ENCODE data around the gene PINLYP.
"Not testable (repeated sequence)": the region's sequence is repeated elsewhere in the genome, so short reads cannot be mapped to it uniquely, and the experiment has no call there.

PINLYP gene

DNA sequence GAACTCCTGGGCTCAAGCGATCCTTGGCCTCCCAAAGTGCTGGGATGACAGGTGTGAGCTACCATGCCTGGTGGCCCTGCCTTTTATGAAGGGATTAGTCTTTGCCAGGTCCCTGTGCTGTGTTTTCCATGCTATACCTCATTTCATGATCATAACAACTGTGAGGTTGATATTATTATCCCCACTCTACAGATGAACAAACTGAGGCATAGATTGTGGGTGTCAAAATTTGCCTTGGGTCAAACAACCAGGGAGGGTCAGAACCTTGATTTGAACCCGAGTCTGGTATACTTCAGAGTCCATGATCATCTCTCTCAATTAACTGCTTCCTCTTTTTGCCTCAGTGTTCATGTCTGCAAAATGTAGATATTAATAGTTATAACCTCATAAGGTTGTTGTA, 6.9 kb downstream of the PINLYP start:
- no peak for DNase-seq (ENCODE audit: low read depth)

DNA sequence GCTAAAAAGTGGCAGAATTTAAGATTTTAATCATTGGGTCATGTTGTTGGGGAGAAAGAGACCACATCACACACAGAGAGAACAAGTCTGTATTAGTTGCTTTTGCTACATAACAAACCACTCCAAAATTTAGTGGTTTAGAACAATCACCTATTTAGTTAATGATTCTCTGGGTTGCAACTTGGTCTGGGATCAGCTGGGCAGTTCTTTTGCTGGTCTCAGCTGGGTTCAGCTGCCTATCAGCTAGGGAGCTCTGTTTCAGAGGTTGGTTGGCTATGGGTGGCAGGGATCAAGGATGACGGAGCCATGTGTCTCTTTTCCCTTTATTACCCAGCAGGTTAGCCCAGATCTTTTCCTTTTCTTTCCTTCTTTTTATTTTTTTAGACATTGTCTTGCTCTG, 8.9 kb downstream of the PINLYP start:
- no peak for DNase-seq (ENCODE audit: low read depth)

DNA sequence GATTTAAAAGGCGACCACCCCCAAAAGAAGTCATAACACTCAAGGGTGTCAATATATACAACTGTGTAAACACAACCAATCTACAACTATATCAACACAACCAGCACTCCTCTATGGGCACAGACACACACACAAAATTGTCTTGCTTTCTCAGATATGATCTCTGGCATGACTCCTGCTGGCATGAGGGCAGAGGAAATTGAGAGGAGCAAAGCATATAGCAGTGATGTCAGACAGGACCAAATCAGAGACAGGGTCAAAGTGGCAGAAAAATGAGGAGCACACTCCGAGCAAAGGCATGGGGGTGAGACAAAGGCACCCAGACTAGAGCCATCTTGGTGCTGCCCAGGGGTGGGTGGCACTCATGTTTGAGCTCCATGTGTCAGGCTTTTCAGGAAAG, 10.7 kb downstream of the PINLYP start:
- no peak for DNase-seq (ENCODE audit: low read depth)

DNA sequence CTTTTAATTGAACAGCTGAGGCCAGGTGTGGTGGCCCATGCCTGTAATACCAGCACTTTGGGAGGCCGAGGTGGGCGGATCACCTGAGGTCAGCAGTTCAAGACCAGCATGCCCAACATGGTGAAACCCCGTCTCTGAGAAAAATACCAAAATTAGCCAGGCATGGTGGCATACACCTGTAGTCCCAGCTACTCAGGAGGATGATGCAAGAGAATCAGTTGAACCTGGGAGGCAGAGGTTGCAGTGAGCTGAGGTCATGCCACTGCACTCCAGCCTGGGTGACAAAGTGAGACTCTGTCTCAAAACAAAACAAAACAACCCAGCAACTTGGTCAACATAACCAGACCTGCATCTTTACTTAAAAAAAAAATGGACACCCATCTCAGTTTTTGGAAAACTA, 11.4 kb downstream of the PINLYP start:
- not testable (repeated sequence) for DNase-seq (ENCODE audit: low read depth)

DNA sequence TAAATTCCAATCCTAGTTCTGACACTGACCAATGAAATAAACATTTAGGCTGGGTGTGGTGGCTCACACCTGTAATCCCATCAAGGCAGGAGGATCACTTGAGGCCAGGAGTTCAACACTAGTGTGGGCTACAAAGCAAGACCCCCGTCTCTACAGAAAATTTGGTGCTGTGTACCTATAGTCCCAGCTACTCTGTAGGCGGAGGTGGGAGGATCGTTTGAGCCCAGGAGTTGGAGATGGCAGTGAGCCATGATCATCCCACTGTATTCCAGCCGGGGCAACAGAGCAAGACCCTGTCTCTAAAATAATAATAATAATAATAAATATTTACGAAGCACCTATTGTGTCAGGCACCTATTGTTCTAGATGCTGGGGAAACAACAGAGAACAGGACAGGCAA, 13.7 kb downstream of the PINLYP start:
- DNase-seq (ENCODE audit: low read depth): no peak

DNA sequence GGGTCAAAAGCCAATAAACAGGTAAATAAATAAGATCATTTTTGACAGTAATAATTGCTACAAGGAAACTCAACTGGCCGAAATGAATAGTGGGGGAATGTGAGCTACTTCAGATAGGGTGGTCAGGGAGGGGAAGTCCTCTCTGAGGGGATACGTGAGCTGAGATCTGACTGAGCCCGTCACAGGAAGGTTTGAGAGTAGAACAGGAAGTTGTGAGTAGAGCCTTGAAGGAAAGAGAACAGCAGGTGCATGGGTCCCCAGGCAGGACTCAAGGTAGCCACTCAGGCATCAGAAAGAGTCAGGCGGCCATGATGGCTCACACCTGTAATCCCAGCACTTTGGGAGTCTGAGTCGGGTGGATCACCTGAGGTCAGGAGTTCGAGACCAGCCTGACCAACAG, 14.1 kb downstream of the PINLYP start:
- no peak for DNase-seq (ENCODE audit: low read depth)

DNA sequence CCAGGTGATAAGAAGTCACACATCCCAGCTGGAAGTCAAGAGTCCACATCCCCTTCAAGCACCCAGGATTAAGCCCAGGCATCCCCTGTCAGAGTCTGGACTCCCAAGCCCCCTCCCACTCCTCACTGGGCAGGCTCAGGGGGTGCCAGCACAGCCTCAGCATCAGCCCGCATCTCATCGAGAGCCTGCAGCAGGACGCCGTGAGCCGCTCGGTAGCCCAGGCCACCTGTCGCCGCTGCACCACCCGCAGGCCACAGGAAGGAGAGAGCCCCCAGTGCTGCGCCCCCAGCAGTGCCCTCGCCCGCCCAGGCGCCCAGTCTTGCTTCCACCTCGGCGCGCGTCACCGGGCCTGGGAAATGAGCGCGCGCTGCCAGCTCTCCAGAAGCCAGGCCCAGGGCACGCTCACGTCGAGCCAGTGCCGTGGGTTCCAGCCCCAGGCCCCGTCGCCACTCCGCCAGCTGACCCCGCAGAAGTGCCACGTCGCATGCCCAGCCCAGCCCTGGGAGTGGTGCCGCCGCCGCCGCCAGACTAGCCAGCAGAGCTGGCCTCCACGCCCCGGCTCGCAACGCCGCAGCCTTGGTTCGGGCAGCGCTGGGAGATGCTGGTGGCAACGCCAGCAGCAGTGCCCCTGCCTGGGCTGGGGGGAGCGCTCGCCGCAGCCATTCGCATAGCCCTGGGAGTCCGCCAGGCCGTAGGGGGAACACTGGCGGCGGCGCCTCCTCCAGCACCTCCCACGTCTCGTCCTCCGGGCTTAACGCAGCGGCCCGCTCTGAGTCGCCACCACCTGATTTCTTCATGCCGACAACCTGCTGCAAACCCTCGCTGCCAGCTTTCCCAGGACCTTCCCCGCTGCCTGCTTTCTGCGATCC, 16.5 kb downstream of the PINLYP start:
- DNase-seq (ENCODE audit: low read depth): no peak

DNA sequence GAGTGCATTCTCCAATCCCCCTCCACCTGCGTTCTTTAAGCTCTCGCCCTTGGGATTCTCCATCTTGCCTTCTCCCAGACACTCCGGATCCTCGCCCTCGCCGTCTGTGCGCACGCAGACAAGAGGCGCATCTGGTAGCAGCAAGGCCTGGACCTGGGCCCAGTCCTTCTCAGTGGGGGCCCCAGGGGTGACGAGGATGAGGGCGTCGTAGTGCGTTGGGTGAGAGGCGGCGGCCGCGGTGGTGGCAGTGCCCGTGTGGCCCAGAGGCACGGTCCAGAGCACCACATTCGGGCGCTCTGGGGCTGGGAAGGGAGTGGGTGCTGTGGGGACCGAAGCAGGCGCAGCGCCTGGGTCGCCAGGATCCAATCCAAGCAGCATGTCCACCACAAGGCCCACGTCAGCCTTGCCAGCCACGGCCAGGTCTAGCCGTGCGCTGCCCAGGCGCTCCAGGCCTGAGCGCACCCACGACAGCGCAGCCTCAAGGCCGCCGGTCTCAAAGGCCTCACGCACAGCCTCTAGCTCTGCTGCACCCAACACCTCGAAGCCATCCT, 17.3 kb downstream of the PINLYP start:
- no peak for DNase-seq (ENCODE audit: low read depth)

DNA sequence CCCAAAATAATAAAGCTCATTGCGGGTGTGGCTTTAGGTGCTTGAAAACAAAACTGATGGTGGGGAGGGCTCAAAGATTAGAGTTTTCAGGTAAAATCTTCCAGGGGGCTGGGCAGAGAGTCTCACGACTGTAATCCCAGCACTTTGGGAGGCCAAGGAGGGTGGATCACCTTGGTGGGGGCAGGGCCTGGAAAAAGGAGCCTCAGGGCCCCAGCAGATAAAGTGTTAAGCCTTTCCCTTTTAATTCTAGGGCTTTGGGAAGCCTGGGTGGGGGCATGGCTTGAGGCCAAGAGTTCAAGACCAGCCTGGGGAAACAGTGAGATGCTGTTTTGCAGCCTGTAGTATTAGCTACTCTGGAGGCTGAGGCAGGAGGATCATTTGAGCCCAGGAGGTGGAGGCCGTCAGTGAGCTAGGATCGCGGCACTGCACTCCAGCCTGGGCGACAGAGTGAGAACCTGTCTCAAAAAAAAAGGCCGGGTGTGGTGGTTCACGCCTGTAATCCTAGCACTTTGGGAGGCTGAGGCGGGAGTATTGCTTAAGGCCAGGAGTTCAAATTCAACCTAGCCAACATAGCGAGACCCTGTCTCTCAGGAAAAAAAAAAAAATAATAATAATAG, 18.6 kb downstream of the PINLYP start:
- no peak for DNase-seq (ENCODE audit: low read depth)

DNA sequence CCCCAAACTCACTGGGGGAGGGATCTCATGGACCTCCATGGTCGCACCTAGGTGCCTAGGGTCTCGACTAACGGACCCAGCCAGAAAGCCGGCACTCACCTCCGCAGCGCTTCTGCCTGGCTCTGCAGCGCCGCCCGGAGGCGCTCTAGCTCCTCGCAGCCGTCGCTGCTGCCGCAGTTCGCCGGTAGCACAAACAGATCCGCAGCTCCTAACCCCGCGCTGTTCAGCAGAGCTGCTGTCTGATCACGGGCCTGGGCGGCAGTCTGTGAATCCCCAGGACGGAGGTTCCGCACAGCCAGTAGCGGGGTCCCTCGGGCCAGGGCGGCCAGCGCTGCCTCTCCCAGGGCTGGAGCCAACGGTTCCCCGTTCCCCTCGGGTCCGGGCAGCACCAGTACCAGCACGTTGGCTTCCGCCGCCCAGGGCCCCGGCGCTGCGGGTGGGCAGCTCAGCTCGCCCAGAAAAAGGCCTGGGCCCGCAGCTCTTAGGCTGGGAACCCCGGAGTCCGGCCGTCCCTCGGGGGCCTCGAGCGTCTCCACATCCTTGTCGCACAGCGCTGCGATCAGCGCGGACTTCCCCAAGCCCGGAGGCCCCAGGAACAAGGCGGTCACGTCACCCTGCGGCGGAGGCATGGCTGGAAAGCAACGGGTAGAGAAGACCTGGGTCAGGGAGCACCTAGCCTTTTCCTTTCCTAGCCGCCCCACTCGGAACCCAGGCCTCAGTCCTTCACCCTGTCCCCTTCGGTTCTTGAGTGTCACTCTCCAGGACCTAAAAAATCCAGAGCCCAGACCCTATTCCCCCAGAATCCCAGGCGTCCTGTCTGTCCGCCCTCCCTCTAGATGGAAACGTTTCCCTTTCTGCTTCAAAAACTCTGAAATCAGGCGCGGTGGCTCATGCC, 19.4 kb downstream of the PINLYP start:
- peak; percentile 35 for DNase-seq (ENCODE audit: low read depth)

DNA sequence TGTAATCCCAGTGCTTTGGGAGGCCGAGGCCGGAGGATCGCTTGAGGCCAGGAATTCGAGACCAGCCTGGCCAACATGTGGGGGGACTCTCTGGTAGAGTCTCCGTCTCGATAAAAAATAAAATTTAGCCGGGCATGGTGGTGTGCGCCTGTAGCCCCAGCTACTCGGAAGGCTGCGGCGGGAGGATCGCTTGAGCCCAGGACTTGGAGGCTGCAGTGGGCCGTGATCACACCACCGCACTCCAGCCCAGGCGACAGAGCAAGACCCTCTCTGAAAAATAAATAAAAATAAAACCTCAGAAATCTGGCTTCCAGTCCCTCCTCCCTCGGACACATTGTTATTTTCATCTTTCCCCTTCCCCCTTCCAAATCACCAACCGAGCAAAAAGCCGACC, 20.0 kb downstream of the PINLYP start:
- no peak for DNase-seq (ENCODE audit: low read depth)

DNA sequence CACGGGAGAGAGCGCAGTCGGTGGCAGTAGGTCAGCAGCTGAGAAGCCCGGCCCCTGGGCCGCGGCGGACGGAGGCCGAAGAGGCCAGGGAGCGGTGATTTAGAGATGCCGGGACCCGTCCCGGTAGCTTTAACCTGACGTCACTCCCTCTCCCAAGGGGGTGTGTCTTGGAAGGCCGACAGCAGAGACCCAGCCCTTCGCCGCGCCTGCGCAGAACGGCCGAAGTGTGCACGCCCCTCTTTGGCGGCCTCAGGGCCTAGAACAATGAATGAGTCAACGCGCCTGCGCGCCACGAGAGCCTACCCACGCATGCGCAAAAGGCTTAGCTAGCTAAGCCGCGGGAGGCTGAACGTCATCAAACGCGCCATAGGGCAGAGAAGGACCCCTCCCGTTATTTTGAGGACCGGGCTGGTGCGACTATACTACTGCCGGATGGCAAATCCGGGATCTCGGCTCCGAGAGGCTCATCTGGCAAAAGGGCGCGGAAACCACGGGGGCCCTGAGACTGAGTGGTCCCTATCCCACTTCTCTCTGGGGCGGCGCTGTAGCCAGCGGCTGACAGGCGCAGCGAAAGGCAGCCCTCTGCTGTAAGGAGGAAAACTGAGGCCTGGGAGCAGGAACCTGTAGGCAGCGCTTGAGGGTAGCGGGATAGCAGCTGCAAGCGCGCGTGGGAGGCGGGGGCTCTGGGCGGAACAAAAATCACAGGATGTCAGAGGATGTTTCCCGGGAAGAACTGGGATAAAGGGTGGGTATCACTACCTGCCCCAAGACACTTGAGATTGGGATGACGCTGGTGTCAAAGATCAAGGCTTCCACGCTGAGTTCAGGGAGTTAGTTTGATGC, 20.6 kb downstream of the PINLYP start, which contains the start of the genes IRGQ and ZNF576:
TSS of gene IRGQ (minus strand) at position 136 of the 843 bp plus-strand sequence. CDS start 796 bp downstream, outside the sequence.
TSS of gene ZNF576 (plus strand) at position 597 of the 843 bp plus-strand sequence. CDS start 514 bp downstream, outside the sequence.
- peak; percentile 100 for DNase-seq (ENCODE audit: low read depth)

DNA sequence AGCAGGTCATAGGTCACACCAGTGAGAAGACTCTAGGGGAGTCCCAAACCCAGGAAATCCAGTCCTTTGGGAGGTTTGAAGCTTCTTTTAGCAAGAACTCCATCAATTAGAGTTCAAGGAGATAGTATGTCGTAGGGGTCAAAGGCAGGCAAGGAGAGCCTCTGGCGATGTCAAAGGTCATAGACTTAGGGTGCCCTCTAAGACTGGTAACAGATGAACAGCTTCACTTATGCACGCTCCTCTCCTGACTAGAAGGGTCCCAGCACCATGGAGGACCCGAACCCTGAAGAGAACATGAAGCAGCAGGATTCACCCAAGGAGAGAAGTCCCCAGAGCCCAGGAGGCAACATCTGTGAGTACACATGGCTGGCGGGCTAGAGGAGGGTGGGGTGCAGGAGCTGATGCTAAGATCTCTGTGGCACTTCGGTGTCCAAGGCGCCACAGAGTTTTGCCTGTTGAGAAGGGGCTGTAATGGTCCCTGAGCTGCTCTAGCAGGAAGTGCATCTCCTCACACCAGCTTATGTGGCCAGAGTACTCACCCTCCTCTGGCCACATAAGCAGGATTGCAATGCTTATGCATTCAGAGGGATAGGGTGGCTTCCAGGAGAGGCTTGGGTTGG, 21.4 kb downstream of the PINLYP start:
- DNase-seq (ENCODE audit: low read depth): no peak

DNA sequence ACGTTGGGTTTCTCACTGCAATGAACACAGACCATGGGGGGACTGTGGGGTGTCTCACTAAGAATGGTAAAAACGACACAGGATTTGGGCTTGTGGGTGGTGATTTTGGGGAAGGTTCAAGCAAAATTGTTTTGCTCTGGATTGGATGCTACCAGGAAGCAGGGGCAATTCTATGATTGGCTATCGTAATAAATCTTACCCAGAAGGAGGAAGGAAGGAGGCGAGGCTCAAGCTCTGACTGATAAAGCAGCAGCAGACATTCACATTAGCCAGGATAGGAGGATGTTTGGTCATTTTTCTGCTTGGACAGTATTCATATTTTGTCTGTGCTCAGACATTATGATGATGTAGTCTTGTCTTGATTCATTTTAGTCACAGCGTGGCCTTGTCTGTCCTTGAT, 22.3 kb downstream of the PINLYP start:
- DNase-seq (ENCODE audit: low read depth): no peak

DNA sequence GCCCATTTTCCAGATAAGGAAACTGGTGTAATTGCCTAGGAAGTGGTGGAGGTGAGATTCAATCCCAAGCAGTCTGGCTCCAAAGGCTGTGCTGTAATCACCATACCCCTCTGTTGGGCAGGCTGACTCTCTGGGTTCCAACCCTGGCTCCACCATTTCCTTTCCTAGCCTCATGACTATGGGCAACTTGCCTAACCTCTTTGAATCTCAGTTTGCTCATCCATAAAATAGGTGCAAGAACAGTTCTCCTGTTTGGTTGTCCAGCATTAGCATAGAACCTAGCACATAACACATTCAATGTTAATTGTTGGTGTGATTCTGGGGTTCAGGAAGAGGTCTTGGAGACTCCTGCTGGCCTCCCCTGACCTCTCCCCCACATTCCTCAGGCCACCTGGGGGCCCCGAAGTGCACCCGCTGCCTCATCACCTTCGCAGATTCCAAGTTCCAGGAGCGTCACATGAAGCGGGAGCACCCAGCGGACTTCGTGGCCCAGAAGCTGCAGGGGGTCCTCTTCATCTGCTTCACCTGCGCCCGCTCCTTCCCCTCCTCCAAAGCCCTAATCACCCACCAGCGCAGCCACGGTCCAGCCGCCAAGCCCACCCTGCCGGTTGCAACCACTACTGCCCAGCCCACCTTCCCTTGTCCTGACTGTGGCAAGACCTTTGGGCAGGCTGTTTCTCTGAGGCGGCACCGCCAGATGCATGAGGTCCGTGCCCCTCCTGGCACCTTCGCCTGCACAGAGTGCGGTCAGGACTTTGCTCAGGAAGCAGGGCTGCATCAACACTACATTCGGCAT, 23.0 kb downstream of the PINLYP start:
- no peak for DNase-seq (ENCODE audit: low read depth)

DNA sequence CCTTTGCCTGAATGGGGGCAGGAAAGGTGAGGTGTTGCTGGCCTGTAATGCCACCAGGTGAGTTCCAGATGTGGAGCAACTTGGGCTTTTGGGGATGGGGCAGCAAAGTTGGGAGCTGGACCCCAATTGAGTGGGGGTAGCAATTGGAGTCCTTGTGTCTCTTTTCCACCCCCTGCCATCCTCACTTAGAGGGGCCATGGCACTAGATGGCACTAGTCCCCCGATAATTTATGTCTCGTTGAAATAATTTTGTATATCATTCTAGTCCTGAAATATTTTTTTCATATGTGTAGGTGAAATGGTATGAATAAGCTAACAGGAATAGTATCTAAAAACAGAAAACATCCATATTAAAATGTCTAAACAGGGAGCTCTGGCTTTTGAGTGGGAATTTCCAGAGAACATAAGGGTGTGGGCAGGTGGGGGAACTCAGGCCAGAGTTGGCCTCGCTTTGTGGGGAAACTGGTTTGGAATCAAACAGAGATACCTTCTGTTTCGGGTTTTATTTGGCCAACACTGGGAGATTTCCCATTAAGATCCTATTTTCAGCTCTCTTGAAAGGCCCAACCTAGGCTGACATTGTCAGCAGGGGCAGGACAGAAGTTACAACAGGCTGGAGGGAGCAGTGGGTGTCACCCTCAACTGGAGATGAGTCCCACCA, 24.2 kb downstream of the PINLYP start:
- DNase-seq (ENCODE audit: low read depth): no peak

DNA sequence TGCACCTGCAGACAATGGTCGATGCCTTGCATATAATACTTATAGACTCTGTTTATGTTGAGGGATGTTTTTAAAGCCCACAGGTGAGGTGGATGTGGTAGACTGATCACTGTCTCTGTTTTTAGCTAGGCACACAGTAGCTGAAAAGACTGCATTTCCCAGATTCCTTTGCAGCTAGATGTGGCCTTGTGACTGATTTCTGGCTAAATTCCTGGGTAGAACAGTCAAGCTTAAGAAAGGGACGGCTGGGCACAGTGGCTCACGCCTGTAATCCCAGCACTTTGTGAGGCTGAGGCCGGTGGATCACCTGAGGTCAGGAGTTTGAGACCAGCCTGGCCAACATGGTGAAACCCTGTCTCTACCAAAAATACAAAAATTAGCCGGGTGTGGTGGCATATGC, 24.7 kb downstream of the PINLYP start:
- not testable (repeated sequence) for DNase-seq (ENCODE audit: low read depth)

DNA sequence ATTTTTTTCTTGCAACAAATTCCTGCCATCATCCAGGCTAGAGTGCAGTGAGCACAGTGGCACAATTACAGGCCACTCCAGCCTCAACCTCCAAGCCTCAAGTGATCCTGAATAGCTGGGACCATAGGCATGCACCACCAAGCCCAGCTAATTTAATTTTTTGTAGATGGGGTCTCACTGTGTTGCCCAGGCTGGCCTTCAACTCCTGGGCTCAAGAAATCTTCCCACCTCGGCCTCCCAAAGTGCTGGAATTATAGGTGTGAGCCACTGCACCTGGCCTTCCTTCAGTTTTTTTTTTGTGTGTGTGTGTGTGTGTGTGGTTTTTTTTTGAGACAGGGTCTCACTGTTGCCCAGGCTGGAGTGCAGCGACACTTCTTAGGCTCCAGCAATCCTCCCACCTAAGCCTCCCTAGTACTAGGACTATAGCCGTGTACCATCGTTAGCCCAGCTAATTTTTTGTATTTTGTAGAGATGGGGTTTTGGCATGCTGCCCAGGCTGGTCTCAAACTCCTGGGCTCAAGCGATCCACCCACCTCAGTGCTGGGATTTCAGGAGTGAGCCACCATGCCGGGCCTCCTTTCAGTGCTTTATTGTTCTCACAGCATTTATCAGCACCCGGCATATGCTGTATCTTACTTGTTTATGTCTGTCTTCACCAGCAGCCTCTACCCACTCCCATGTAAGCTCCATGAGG, 30.4 kb downstream of the PINLYP start:
- DNase-seq (ENCODE audit: low read depth): no peak

Measured in fibroblast of the conjunctiva (primary cell).